ENCODE data around the gene DCLK1.
"Not testable (repeated sequence)": the region's sequence is repeated elsewhere in the genome, so short reads cannot be mapped to it uniquely, and the experiment has no call there.

Gene DCLK1

GRCh38 chr13:36130552-36131221 is 495 bp downstream of the DCLK1 start:
- peak; percentile 2 for DNase-seq

- DNase-seq = no peak
Measured at GRCh38 chr13:36130193-36130551, 1.0 kb downstream of the DCLK1 start.

- no peak for DNase-seq
Measured at GRCh38 chr13:36129539-36129938, 1.6 kb downstream of the DCLK1 start.

- no peak for DNase-seq
Measured at GRCh38 chr13:36126491-36126890, 4.7 kb downstream of the DCLK1 start.

GRCh38 chr13:36125841-36126240 is 5.3 kb downstream of the DCLK1 start:
- DNase-seq = no peak

- no peak for DNase-seq
Measured at GRCh38 chr13:36124236-36124822, 6.9 kb downstream of the DCLK1 start.

- no peak for DNase-seq
Measured at GRCh38 chr13:36115306-36115705, 15.9 kb downstream of the DCLK1 start.

GRCh38 chr13:36114233-36114632 is 16.9 kb downstream of the DCLK1 start:
- no peak for DNase-seq

GRCh38 chr13:36108954-36109353 is 22.2 kb downstream of the DCLK1 start:
- DNase-seq = no peak

GRCh38 chr13:36108342-36108741 is 22.8 kb downstream of the DCLK1 start:
- no peak for DNase-seq

- DNase-seq = no peak
Measured at GRCh38 chr13:36107521-36107920, 23.7 kb downstream of the DCLK1 start.

GRCh38 chr13:36105726-36106125 is 25.5 kb downstream of the DCLK1 start:
- DNase-seq = no peak

GRCh38 chr13:36102721-36103120 is 28.5 kb downstream of the DCLK1 start:
- no peak for DNase-seq

- not testable (repeated sequence) for DNase-seq
Measured at GRCh38 chr13:36101907-36102306, 29.3 kb downstream of the DCLK1 start.

GRCh38 chr13:36101157-36101556 is 30.0 kb downstream of the DCLK1 start:
- no peak for DNase-seq

GRCh38 chr13:36098080-36098479 is 33.1 kb downstream of the DCLK1 start:
- no peak for DNase-seq

GRCh38 chr13:36096461-36097416 is 34.4 kb downstream of the DCLK1 start:
- DNase-seq = no peak

GRCh38 chr13:36094478-36094877 is 36.7 kb downstream of the DCLK1 start:
- no peak for DNase-seq

- no peak for DNase-seq
Measured at GRCh38 chr13:36090592-36090991, 40.6 kb downstream of the DCLK1 start.

GRCh38 chr13:36089130-36089647 is 42.0 kb downstream of the DCLK1 start:
- no peak for DNase-seq

- no peak for DNase-seq
Measured at GRCh38 chr13:36088463-36088862, 42.7 kb downstream of the DCLK1 start.

- no peak for DNase-seq
Measured at GRCh38 chr13:36088001-36088400, 43.2 kb downstream of the DCLK1 start.

GRCh38 chr13:36086117-36086516 is 45.1 kb downstream of the DCLK1 start:
- no peak for DNase-seq

- no peak for DNase-seq
Measured at GRCh38 chr13:36084131-36084530, 47.1 kb downstream of the DCLK1 start.
